Astrocyte of the cerebellum (primary cell): ENCODE data around the gene HOXA10.

Experiments used
- DNase-seq: peaks from one replicate; pipeline ENCODE4 v3.0.0-alpha.2; 2011; ENCODE audit warnings: low read depth
- H3K4me3 ChIP-seq: 2 replicates; pipeline ENCODE4 v1.5.1; 2011; ENCODE audit warnings: mild to moderate bottlenecking, low read depth, low read length, moderate library complexity
- CTCF ChIP-seq: IDR thresholded peaks from 2 replicates; pipeline ENCODE4 v1.5.1; 2012; ENCODE audit warnings: low read length, low read depth, moderate library complexity, mild to moderate bottlenecking; ENCODE audit errors: missing control alignments
- in situ Hi-C: cut with HindIII; loops from 2 replicates; pipeline ENCODE4 v1.10.0; 2017; ENCODE audit warnings: low sequenced_read_pairs

Gene HOXA10

GRCh38 chr7:27187475-27188385 is 13.6 kb upstream of the HOXA10 start:
- no peak for DNase-seq
- no peak overlapping the region for H3K4me3 ChIP-seq
- TF ChIP-seq CTCF: no peak
- in situ Hi-C loops: no loop called here

- in situ Hi-C loops: no loop called here
- TF ChIP-seq CTCF: no peak
- no peak for DNase-seq
Observed at GRCh38 chr7:27186668-27187474, 12.8 kb upstream of the HOXA10 start.

GRCh38 chr7:27185854-27186667 is 11.9 kb upstream of the HOXA10 start:
- in situ Hi-C loops: no loop called here
- no peak overlapping the region for H3K4me3 ChIP-seq
- TF ChIP-seq CTCF: no peak
- no peak for DNase-seq

More at GRCh38 chr7:27186668-27187474, 12.8 kb upstream of the HOXA10 start:
- no peak overlapping the region for H3K4me3 ChIP-seq

- H3K4me3 ChIP-seq: no peak within 1 kb of the TSS
- TF ChIP-seq CTCF: no peak
- in situ Hi-C loops: no loop called here
- DNase-seq: no peak
Observed at GRCh38 chr7:27185013-27185853, 11.1 kb upstream of the HOXA10 start, which contains the start of gene HOXA11. Gene HOXA11 (minus strand): TSS chr7:27185232. CDS start chr7:27185144, 88 bp downstream.

- no peak for TF ChIP-seq CTCF
- no peak overlapping the region for H3K4me3 ChIP-seq
- DNase-seq: no peak
- in situ Hi-C loops: no loop called here
Observed at GRCh38 chr7:27184337-27185012, 10.4 kb upstream of the HOXA10 start.
